ENCODE measurements around the gene CDC34. TPM values are rescaled to one million over a fixed set of nuclear protein-coding genes. Genes with fewer than 3 reads are reported as not detected.

Gene CDC34
- total RNA-seq, 2 experiments from 2014 or later = 38.5 to 43.4 TPM

DNA sequence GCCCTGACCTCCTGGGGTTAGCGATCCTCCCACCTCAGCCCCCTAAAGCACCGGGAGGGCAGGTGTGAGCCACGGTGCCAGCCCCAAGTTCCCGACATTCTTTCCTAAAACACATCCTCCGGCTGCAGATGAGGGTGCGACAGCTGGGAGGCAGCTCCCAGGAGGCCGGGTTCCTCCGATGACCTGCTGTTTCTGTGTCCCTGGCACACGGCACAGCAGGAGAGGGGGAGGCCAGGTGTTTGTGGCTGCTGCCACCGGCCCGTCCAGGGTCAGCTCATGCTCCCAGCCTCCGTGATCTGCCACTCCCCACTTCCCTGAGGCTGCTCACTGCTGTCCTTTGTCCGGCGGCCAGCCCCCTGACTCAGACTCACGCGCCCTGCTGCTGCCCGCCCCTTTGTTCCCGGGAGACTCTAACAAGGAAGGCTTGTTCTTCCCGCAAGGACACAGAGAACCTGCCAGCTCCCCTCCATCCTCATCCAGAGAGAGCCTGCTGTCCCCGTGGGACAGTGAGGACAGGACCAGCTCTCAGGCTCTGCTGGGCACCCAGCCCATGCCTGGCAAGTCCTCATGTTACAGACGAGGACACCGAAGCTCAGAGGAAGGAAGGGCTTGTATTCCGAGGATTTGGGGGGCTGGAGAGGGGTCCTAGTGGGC, 45.9 kb upstream of the CDC34 start:
- H3K4me3 Mint-ChIP-seq = peak overlapping the region; percentile 60
- CTCF ChIA-PET = interaction anchor here (4.1 kb wide), 1 partner anchor 25 kb away, joined by 29 read pairs; no protein-coding TSS in a partner anchor
- H3K4me1 Mint-ChIP-seq (ENCODE audit: low read depth) = no peaks in the 10 kb centered on the region
- Histone ChIP-seq H3K27ac (ENCODE audit: low read depth in 1 of 2, low read length in 2 of 2) (no peak overlapping the region), H3K27me3 (ENCODE audit: control insufficient read depth in 1 of 2, insufficient read depth in 2 of 2, low read length in 2 of 2) (peaks cover 10 to 11% of the 10 kb centered on the region in 2 experiments), H3K9me3 (ENCODE audit: control insufficient read depth in 1 of 2, insufficient read depth in 1 of 2, low read length in 2 of 2) (peaks cover 5 to 23% of the 10 kb centered on the region in 2 experiments), H3K36me3 (ENCODE audit: insufficient read depth, low read length) (no peaks in the 10 kb centered on the region), H3K4me1 (ENCODE audit: insufficient read depth, low read length) (peaks cover 15% of the 10 kb centered on the region), H3K4me3 (ENCODE audit: low read length) (no peak overlapping the region)
- DNase-seq = no peak
- H3K27ac Mint-ChIP-seq = peak overlapping the region; percentile 33
- no peaks in the 10 kb centered on the region for H3K9me3 Mint-ChIP-seq
- no peak for TF ChIP-seq CTCF (IDR thresholded peaks at IDR 0.05)
- ATAC-seq (ENCODE audit: poor library complexity) = no peak
- H3K36me3 Mint-ChIP-seq (ENCODE audit: low read depth) = no peaks in the 10 kb centered on the region
- peaks cover 16% of the 10 kb centered on the region for H3K27me3 Mint-ChIP-seq
- POLR2A ChIA-PET = no interaction called here
- intact Hi-C loops (cut with DNase I, micrococcal nuclease) = loop anchor here in 1 of 2 experiments (5.0 kb wide), 1 partner anchor 143 kb away; the partner anchor contains the start of gene MIER2

GRCh38 chr19:488505-489417, 42.8 kb upstream of the CDC34 start:
- no peak for TF ChIP-seq CTCF (IDR thresholded peaks at IDR 0.05)
- Mint-ChIP-seq H3K4me1 (ENCODE audit: low read depth) (no peaks in the 10 kb centered on the region), H3K4me3 (peak overlapping the region; percentile 69), H3K9me3 (no peaks in the 10 kb centered on the region), H3K27me3 (peaks cover 16% of the 10 kb centered on the region), H3K27ac (peak overlapping the region; percentile 42), H3K36me3 (ENCODE audit: low read depth) (no peaks in the 10 kb centered on the region)
- Histone ChIP-seq H3K36me3 (ENCODE audit: insufficient read depth, low read length) (no peaks in the 10 kb centered on the region), H3K27ac (ENCODE audit: low read depth in 1 of 2, low read length in 2 of 2) (peak overlapping the region; percentile 74 to 79), H3K27me3 (ENCODE audit: control insufficient read depth in 1 of 2, insufficient read depth in 2 of 2, low read length in 2 of 2) (peaks cover 8 to 11% of the 10 kb centered on the region in 2 experiments), H3K4me1 (ENCODE audit: insufficient read depth, low read length) (peaks cover 15% of the 10 kb centered on the region), H3K4me3 (ENCODE audit: low read length) (peak overlapping the region; percentile 65), H3K9me3 (ENCODE audit: control insufficient read depth in 1 of 2, insufficient read depth in 1 of 2, low read length in 2 of 2) (peaks cover 0 to 21% of the 10 kb centered on the region in 2 experiments)
- DNase-seq (peak; percentile 85 to 97 (median 92)), ATAC-seq (ENCODE audit: poor library complexity) (peak; percentile 96)
- POLR2A ChIA-PET = interaction anchor here (0.9 to 1.4 kb wide), 5 partner anchors 9 to 145 kb away, joined by 3 to 34 read pairs (median 7); partner anchors contain the start of genes POLRMT and TPGS1
- intact Hi-C loops (cut with DNase I, micrococcal nuclease) = loop anchor here (1.0 to 5.0 kb wide), 3 partner anchors 18 to 146 kb away; partner anchors contain the start of genes MIER2 (in 1 of the 2) and TPGS1 (in 1 of the 2)
- CTCF ChIA-PET = interaction anchor here (1.2 to 4.1 kb wide), 3 partner anchors 9 to 22 kb away, joined by 3 to 29 read pairs (median 25); no protein-coding TSS in a partner anchor
